Measurements from ENCODE around the gene GALNT10. TPM values are rescaled to one million over a fixed set of nuclear protein-coding genes. Genes with fewer than 3 reads are reported as not detected.

The GALNT10 gene
- total and polyA plus RNA-seq, 2 experiments from 2014 or later, result 3.2 to 12.9 TPM

DNA sequence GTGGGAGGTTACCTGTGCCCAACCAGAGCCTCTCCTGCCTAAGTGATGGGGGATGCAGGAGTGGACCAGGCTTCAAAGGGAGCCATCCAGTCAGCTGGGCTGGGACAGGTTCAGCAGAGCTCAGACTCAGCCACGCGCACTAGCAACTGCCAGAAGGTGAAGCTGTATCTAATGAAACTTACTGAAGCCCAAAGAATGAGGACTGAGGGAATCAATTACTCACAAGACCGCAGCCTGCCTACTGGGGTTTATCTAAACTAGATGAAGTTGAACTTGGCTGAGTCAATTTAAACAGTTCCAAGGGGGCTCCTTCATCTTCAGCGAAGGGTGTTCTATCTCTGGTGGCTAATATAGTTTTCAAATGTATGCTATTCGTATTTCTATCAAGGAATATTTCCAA lies 276.1 kb downstream of the GALNT10 start:
- Histone ChIP-seq H3K36me3 (ENCODE audit: insufficient read depth) (no peaks in the 10 kb centered on the region), H3K4me1 (ENCODE audit: insufficient read depth) (peaks cover 21% of the 10 kb centered on the region), H3K9me2 (ENCODE audit: insufficient read depth) (no peaks in the 10 kb centered on the region), H3K4me3 (no peak overlapping the region), H3K4me2 (no peak overlapping the region), H3F3A (replicated peaks; ENCODE audit: low read depth) (peaks cover 3% of the 10 kb centered on the region; the same call in 1 of the 2 replicates), H3K27ac (ENCODE audit: low read depth) (no peak overlapping the region), H3K27me3 (ENCODE audit: insufficient read depth) (peaks cover 57% of the 10 kb centered on the region), H3K79me2 (replicated peaks; ENCODE audit: insufficient read depth) (no peaks in the 10 kb centered on the region), H4K20me1 (replicated peaks; ENCODE audit: insufficient read depth) (peaks cover under 1% of the 10 kb centered on the region; the same call in 1 of the 2 replicates), H2AFZ (no peak overlapping the region; the same call in 1 of the 2 replicates)
- ATAC-seq (peak; percentile 13; the same call in 2 of the 3 replicates), DNase-seq (ENCODE audit: low spot score) (peak; percentile 3)
- Mint-ChIP-seq H3K36me3 (ENCODE audit: low read depth) (no peaks in the 10 kb centered on the region), H3K27me3 (ENCODE audit: insufficient read depth, low read depth, poor library complexity) (peaks cover 41% of the 10 kb centered on the region), H3K4me1 (peaks cover 15% of the 10 kb centered on the region), H3K27ac (no peak overlapping the region), H3K9me3 (no peaks in the 10 kb centered on the region), H3K4me3 (no peak overlapping the region)
- TF ChIP-seq STAT1 (IDR thresholded peaks at IDR 0.05; ENCODE audit: unreplicated experiment) (no peak), ZNF114 (CRISPR knock-in tag; IDR thresholded peaks at IDR 0.05) (no peak), JUNB (IDR thresholded peaks at IDR 0.05; ENCODE audit: unreplicated experiment) (no peak), NANOG (IDR thresholded peaks at IDR 0.05; ENCODE audit: borderline replicate concordance) (no peak), EZH2phosphoT487 (IDR thresholded peaks at IDR 0.05; ENCODE audit: unreplicated experiment) (no peak), POLR2AphosphoS5 (IDR thresholded peaks at IDR 0.05; ENCODE audit: low read depth) (no peak), ZNF331 (CRISPR knock-in tag; IDR thresholded peaks at IDR 0.05; ENCODE audit: low read depth) (no peak)
- TF ChIP-seq, protein P1, sequence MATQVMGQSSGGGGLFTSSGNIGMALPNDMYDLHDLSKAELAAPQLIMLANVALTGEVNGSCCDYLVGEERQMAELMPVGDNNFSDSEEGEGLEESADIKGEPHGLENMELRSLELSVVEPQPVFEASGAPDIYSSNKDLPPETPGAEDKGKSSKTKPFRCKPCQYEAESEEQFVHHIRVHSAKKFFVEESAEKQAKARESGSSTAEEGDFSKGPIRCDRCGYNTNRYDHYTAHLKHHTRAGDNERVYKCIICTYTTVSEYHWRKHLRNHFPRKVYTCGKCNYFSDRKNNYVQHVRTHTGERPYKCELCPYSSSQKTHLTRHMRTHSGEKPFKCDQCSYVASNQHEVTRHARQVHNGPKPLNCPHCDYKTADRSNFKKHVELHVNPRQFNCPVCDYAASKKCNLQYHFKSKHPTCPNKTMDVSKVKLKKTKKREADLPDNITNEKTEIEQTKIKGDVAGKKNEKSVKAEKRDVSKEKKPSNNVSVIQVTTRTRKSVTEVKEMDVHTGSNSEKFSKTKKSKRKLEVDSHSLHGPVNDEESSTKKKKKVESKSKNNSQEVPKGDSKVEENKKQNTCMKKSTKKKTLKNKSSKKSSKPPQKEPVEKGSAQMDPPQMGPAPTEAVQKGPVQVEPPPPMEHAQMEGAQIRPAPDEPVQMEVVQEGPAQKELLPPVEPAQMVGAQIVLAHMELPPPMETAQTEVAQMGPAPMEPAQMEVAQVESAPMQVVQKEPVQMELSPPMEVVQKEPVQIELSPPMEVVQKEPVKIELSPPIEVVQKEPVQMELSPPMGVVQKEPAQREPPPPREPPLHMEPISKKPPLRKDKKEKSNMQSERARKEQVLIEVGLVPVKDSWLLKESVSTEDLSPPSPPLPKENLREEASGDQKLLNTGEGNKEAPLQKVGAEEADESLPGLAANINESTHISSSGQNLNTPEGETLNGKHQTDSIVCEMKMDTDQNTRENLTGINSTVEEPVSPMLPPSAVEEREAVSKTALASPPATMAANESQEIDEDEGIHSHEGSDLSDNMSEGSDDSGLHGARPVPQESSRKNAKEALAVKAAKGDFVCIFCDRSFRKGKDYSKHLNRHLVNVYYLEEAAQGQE (IDR thresholded peaks at IDR 0.05; ENCODE audit: unreplicated experiment), result no peak
- TF ChIP-seq, protein P2, sequence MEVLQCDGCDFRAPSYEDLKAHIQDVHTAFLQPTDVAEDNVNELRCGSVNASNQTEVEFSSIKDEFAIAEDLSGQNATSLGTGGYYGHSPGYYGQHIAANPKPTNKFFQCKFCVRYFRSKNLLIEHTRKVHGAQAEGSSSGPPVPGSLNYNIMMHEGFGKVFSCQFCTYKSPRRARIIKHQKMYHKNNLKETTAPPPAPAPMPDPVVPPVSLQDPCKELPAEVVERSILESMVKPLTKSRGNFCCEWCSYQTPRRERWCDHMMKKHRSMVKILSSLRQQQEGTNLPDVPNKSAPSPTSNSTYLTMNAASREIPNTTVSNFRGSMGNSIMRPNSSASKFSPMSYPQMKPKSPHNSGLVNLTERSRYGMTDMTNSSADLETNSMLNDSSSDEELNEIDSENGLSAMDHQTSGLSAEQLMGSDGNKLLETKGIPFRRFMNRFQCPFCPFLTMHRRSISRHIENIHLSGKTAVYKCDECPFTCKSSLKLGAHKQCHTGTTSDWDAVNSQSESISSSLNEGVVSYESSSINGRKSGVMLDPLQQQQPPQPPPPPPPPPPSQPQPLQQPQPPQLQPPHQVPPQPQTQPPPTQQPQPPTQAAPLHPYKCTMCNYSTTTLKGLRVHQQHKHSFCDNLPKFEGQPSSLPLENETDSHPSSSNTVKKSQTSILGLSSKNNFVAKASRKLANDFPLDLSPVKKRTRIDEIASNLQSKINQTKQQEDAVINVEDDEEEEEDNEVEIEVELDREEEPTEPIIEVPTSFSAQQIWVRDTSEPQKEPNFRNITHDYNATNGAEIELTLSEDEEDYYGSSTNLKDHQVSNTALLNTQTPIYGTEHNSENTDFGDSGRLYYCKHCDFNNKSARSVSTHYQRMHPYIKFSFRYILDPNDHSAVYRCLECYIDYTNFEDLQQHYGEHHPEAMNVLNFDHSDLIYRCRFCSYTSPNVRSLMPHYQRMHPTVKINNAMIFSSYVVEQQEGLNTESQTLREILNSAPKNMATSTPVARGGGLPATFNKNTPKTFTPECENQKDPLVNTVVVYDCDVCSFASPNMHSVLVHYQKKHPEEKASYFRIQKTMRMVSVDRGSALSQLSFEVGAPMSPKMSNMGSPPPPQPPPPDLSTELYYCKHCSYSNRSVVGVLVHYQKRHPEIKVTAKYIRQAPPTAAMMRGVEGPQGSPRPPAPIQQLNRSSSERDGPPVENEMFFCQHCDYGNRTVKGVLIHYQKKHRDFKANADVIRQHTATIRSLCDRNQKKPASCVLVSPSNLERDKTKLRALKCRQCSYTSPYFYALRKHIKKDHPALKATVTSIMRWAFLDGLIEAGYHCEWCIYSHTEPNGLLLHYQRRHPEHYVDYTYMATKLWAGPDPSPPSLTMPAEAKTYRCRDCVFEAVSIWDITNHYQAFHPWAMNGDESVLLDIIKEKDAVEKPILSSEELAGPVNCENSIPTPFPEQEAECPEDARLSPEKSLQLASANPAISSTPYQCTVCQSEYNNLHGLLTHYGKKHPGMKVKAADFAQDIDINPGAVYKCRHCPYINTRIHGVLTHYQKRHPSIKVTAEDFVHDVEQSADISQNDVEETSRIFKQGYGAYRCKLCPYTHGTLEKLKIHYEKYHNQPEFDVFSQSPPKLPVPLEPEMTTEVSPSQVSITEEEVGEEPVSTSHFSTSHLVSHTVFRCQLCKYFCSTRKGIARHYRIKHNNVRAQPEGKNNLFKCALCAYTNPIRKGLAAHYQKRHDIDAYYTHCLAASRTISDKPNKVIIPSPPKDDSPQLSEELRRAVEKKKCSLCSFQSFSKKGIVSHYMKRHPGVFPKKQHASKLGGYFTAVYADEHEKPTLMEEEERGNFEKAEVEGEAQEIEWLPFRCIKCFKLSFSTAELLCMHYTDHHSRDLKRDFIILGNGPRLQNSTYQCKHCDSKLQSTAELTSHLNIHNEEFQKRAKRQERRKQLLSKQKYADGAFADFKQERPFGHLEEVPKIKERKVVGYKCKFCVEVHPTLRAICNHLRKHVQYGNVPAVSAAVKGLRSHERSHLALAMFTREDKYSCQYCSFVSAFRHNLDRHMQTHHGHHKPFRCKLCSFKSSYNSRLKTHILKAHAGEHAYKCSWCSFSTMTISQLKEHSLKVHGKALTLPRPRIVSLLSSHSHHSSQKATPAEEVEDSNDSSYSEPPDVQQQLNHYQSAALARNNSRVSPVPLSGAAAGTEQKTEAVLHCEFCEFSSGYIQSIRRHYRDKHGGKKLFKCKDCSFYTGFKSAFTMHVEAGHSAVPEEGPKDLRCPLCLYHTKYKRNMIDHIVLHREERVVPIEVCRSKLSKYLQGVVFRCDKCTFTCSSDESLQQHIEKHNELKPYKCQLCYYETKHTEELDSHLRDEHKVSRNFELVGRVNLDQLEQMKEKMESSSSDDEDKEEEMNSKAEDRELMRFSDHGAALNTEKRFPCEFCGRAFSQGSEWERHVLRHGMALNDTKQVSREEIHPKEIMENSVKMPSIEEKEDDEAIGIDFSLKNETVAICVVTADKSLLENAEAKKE (CRISPR knock-in tag; IDR thresholded peaks at IDR 0.05), result no peak

Data from GM23338 (cell line).